HL-60 (cell line): ENCODE results near the gene PRDX2.

Source experiments
- CTCF ChIP-seq: IDR thresholded peaks from one replicate; pipeline ENCODE4 v1.5.1; 2011; ENCODE audit warnings: low read length, control low read depth, inconsistent platforms; ENCODE audit not compliant: insufficient read depth
- REST ChIP-seq: IDR thresholded peaks from 2 replicates; pipeline ENCODE4 v1.6.1; 2012; ENCODE audit warnings: low read depth; ENCODE audit not compliant: insufficient replicate concordance
- SPI1 ChIP-seq: IDR thresholded peaks from 2 replicates; pipeline ENCODE4 v1.6.1; 2012; ENCODE audit warnings: low read depth, mild to moderate bottlenecking, borderline replicate concordance

- TF ChIP-seq CTCF: no peak
- no peak for TF ChIP-seq REST
- TF ChIP-seq SPI1: no peak
Measured at GRCh38 chr19:12825254-12826131, 23.9 kb upstream of the PRDX2 start.
